CD14-positive monocyte (primary cell): ENCODE results near the gene LTB4R2. TPM values are rescaled to one million over a fixed set of nuclear protein-coding genes. Genes with fewer than 3 reads are reported as not detected.
A peak's percentile ranks its signal among the peaks of the same experiment; 100 is the strongest.

Source experiments
- DNase-seq, 3 donors: peaks; one replicate each; pipeline ENCODE4 v3.0.0-alpha.2; 2011 to 2022
- H2AFZ ChIP-seq: 2 replicates; pipeline ENCODE4 v1.6.0; 2012; ENCODE audit warnings: mild to moderate bottlenecking, low read depth, low read length, inconsistent platforms; ENCODE audit not compliant: insufficient read depth, poor library complexity, severe bottlenecking
- H3K27ac ChIP-seq, 2 donors: 1 replicate in 1 of 2; 2 replicates in 1 of 2; pipeline ENCODE4 v1.5.1; 2012 to 2013; ENCODE audit warnings: low read length in 2 of 2, control low read depth in 1 of 2, inconsistent platforms in 1 of 2, low read depth in 1 of 2, mild to moderate bottlenecking in 1 of 2
- H3K27me3 ChIP-seq, 2 donors: one replicate each; pipeline versions ENCODE4 v1.6.0 to v1.6.1; 2011 to 2013; ENCODE audit warnings: low read length in 2 of 2; ENCODE audit not compliant: control insufficient read depth in 2 of 2, insufficient read depth in 2 of 2
- H3K36me3 ChIP-seq, 2 donors: replicated peaks in 1 of 2; 1 replicate in 1 of 2; 2 replicates in 1 of 2; pipeline versions ENCODE4 v1.5.1 to v1.6.1; 2012 to 2013; ENCODE audit warnings: low read length in 2 of 2, control low read depth in 1 of 2, inconsistent platforms in 1 of 2, mild to moderate bottlenecking in 1 of 2; ENCODE audit not compliant: insufficient read depth in 2 of 2, control insufficient read depth in 1 of 2
- H3K4me1 ChIP-seq, 2 donors: 1 replicate in 1 of 2; 2 replicates in 1 of 2; pipeline versions ENCODE4 v1.5.1 to v1.6.1; 2012 to 2013; ENCODE audit warnings: low read length in 2 of 2, control low read depth in 1 of 2, inconsistent platforms in 1 of 2, mild to moderate bottlenecking in 1 of 2, moderate library complexity in 1 of 2; ENCODE audit not compliant: insufficient read depth in 2 of 2, control insufficient read depth in 1 of 2
- H3K4me2 ChIP-seq: replicated peaks from 2 replicates; pipeline ENCODE3; 2012; ENCODE audit warnings: low read length, moderate library complexity, mild to moderate bottlenecking; ENCODE audit not compliant: poor library complexity, severe bottlenecking; ENCODE audit errors: extremely low read depth
- H3K4me3 ChIP-seq, 3 experiments: fragments of 200-600 bp in 1 of 3; sonication (generic) in 1 of 3; replicated peaks in 1 of 3; 1 replicate in 2 of 3; 2 replicates in 1 of 3; pipeline ENCODE4 v1.5.1; 2011 to 2013; ENCODE audit warnings: low read length in 3 of 3, mild to moderate bottlenecking in 3 of 3, control low read depth in 2 of 3, low read depth in 2 of 3, inconsistent platforms in 1 of 3, moderate library complexity in 1 of 3
- H3K79me2 ChIP-seq: 2 replicates; pipeline ENCODE4 v1.6.0; 2012; ENCODE audit warnings: mild to moderate bottlenecking, control low read depth, inconsistent platforms, low read length, moderate library complexity; ENCODE audit not compliant: insufficient read depth
- H3K9ac ChIP-seq: 2 replicates; pipeline ENCODE4 v1.6.0; 2017; ENCODE audit warnings: low read length, mild to moderate bottlenecking; ENCODE audit not compliant: insufficient read depth, poor library complexity, severe bottlenecking
- H3K9me3 ChIP-seq, 2 donors: replicated peaks in 1 of 2; 1 replicate in 1 of 2; 2 replicates in 1 of 2; pipeline versions ENCODE4 v1.5.1 to v1.6.1; 2012 to 2013; ENCODE audit warnings: low read length in 2 of 2, control low read depth in 1 of 2; ENCODE audit not compliant: control insufficient read depth in 1 of 2, insufficient read depth in 1 of 2
- H4K20me1 ChIP-seq: 2 replicates; pipeline ENCODE4 v1.6.0; 2012; ENCODE audit warnings: mild to moderate bottlenecking, low read length, control low read depth, moderate library complexity; ENCODE audit not compliant: insufficient read depth
- H3K27ac Mint-ChIP-seq, 7 donors: one replicate each; pipeline ENCODE4 v1.8.0; 2020; ENCODE audit warnings: mild to moderate bottlenecking in 7 of 7, mixed read lengths in 7 of 7, moderate library complexity in 6 of 7, inconsistent platforms in 2 of 7
- H3K27me3 Mint-ChIP-seq, 3 donors: one replicate each; pipeline ENCODE4 v1.8.0; 2021 to 2022; ENCODE audit warnings: low read depth in 3 of 3, mild to moderate bottlenecking in 3 of 3, mixed read lengths in 3 of 3, moderate library complexity in 3 of 3, inconsistent platforms in 1 of 3
- H3K36me3 Mint-ChIP-seq, 2 donors: one replicate each; pipeline ENCODE4 v1.8.0; 2020; ENCODE audit warnings: mixed read lengths in 2 of 2, inconsistent platforms in 1 of 2, mild to moderate bottlenecking in 1 of 2
- H3K4me1 Mint-ChIP-seq: one replicate; pipeline ENCODE4 v1.8.0; 2020; ENCODE audit warnings: mild to moderate bottlenecking, mixed read lengths
- H3K4me3 Mint-ChIP-seq, 2 donors: one replicate each; pipeline ENCODE4 v1.8.0; 2020; ENCODE audit warnings: mild to moderate bottlenecking in 2 of 2, mixed read lengths in 2 of 2, moderate library complexity in 1 of 2
- H3K9me3 Mint-ChIP-seq, 7 donors: one replicate each; pipeline ENCODE4 v1.8.0; 2020 to 2022; ENCODE audit warnings: mixed read lengths in 7 of 7, mild to moderate bottlenecking in 6 of 7, moderate library complexity in 6 of 7, inconsistent platforms in 2 of 7
- WGBS: methylation state at CpG from one replicate; pipeline ENCODE4 v1.1.5; 2013; ENCODE audit warnings: missing lambda C conversion rate; ENCODE audit not compliant: insufficient coverage; 5-methylcytosine and 5-hydroxymethylcytosine counted together
- intact Hi-C, 2 donors: fragments of 100-400 bp; cut with micrococcal nuclease; formaldehyde crosslinking; loops; one replicate each; pipeline versions ENCODE4 v1.15.0 to v1.15.1; 2023
- polyA plus RNA-seq, 3 donors: library from polyadenylated mRNA; depleted of rRNA in 1 of 3; unstranded in 2 of 3; stranded (reverse) in 1 of 3; fragments of 300-500 nt in 2 of 3; fragments of >200 nt in 1 of 3; fragmentation: Illumina TruSeq in 2 of 3; gene quantifications; 1 replicate in 2 of 3; 2 replicates in 1 of 3; pipeline ENCODE4 v1.2.3, GENCODE V29; 2012 to 2021
- TF ChIP-seq, protein P1 (sequence below): fragments of 200-600 bp; IDR thresholded peaks from one replicate; pipeline ENCODE4 v1.8.0; 2022; ENCODE audit warnings: antibody characterized with exemption, mild to moderate bottlenecking

The LTB4R2 gene
- polyA plus RNA-seq, 3 donors: 2.7 to 25.1 (median 2.9) TPM

GRCh38 chr14:24315243-24315806 is 5.4 kb downstream of the LTB4R2 start:
- Histone ChIP-seq H3K36me3 (no peaks in the 10 kb centered on the region), H3K79me2 (peaks cover 48% of the 10 kb centered on the region), H3K4me1 (peaks cover 81 to 92% of the 10 kb centered on the region in 2 donors), H4K20me1 (peaks cover 21% of the 10 kb centered on the region), H3K9me3 (no peaks in the 10 kb centered on the region), H2AFZ (no peak overlapping the region), H3K27me3 (no peaks in the 10 kb centered on the region), H3K9ac (peak overlapping the region; percentile 39), H3K4me2 (peak overlapping the region; percentile 93), H3K4me3 (peak overlapping the region; percentile 24 to 84 (median 30)), H3K27ac (peak overlapping the region; percentile 85 to 89)
- peaks cover 26 to 30% of the 10 kb centered on the region in 2 donors for H3K36me3 Mint-ChIP-seq
- H3K9me3 Mint-ChIP-seq: peaks cover 0 to 2% (median 0%) of the 10 kb centered on the region in 7 donors
- peak overlapping the region; percentile 81 to 95 for H3K4me3 Mint-ChIP-seq
- H3K27ac Mint-ChIP-seq: peak overlapping the region; percentile 95 to 99 (median 98)
- peak in 1 of 3 donors; percentile 35 for DNase-seq
- peaks cover 1 to 4% (median 3%) of the 10 kb centered on the region in 3 donors for H3K27me3 Mint-ChIP-seq
- TF ChIP-seq, protein P1, sequence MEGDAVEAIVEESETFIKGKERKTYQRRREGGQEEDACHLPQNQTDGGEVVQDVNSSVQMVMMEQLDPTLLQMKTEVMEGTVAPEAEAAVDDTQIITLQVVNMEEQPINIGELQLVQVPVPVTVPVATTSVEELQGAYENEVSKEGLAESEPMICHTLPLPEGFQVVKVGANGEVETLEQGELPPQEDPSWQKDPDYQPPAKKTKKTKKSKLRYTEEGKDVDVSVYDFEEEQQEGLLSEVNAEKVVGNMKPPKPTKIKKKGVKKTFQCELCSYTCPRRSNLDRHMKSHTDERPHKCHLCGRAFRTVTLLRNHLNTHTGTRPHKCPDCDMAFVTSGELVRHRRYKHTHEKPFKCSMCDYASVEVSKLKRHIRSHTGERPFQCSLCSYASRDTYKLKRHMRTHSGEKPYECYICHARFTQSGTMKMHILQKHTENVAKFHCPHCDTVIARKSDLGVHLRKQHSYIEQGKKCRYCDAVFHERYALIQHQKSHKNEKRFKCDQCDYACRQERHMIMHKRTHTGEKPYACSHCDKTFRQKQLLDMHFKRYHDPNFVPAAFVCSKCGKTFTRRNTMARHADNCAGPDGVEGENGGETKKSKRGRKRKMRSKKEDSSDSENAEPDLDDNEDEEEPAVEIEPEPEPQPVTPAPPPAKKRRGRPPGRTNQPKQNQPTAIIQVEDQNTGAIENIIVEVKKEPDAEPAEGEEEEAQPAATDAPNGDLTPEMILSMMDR: no peak
- 87% methylated on average over 4 of the region's 10 CpGs for WGBS
- intact Hi-C loops: no loop called here
- peaks cover 84% of the 10 kb centered on the region for H3K4me1 Mint-ChIP-seq

- Mint-ChIP-seq H3K9me3 (peaks cover 0 to 4% (median 0%) of the 10 kb centered on the region in 7 donors), H3K36me3 (peaks cover 26 to 30% of the 10 kb centered on the region in 2 donors), H3K4me1 (peaks cover 82% of the 10 kb centered on the region), H3K4me3 (peak overlapping the region; percentile 81 to 95), H3K27me3 (peaks cover 1 to 6% (median 3%) of the 10 kb centered on the region in 3 donors), H3K27ac (peak overlapping the region in 6 of 7 donors; percentile 35 to 99 (median 96))
- DNase-seq: no peak
- 92% methylated on average over 62 of the region's 70 CpGs for WGBS
- peak overlapping the region; percentile 93 for H3K4me2 ChIP-seq
- H4K20me1 ChIP-seq: peaks cover 18% of the 10 kb centered on the region
- no peaks in the 10 kb centered on the region for H3K9me3 ChIP-seq
- TF ChIP-seq, protein P1: no peak
- intact Hi-C loops: no loop called here
- peak overlapping the region in 2 of 3 experiments; percentile 30 to 84 for H3K4me3 ChIP-seq
- peaks cover 41% of the 10 kb centered on the region for H3K79me2 ChIP-seq
- no peak overlapping the region for H2AFZ ChIP-seq
- H3K9ac ChIP-seq: no peak overlapping the region
- no peaks in the 10 kb centered on the region for H3K36me3 ChIP-seq
- no peaks in the 10 kb centered on the region for H3K27me3 ChIP-seq
- peak overlapping the region; percentile 85 to 89 for H3K27ac ChIP-seq
- peaks cover 78 to 85% of the 10 kb centered on the region in 2 donors for H3K4me1 ChIP-seq
Observed at GRCh38 chr14:24315807-24316596, 6.1 kb downstream of the LTB4R2 start.
